Mesothelial cell of epicardium (in vitro differentiated cells): Measurements from ENCODE around the gene EGFL6. TPM values are rescaled to one million over a fixed set of nuclear protein-coding genes. Genes with fewer than 3 reads are reported as not detected.
A peak's percentile ranks its signal among the peaks of the same experiment; 100 is the strongest.
"Not testable (repeated sequence)": the region's sequence is repeated elsewhere in the genome, so short reads cannot be mapped to it uniquely, and the experiment has no call there.

ENCODE experiments used
- DNase-seq, 2 experiments: peaks; one replicate each; pipeline ENCODE4 v3.0.0; 2021; ENCODE audit warnings: low spot score in 2 of 2; ENCODE audit not compliant: unreplicated experiment in 2 of 2
- H3K27ac Mint-ChIP-seq: 2 replicates; pipeline ENCODE4 v1.8.0; 2021; ENCODE audit warnings: mixed read lengths
- H3K27me3 Mint-ChIP-seq: 2 replicates; pipeline ENCODE4 v1.8.0; 2021; ENCODE audit warnings: low read depth, mixed read lengths
- H3K36me3 Mint-ChIP-seq: 2 replicates; pipeline ENCODE4 v1.8.0; 2021; ENCODE audit warnings: mixed read lengths
- H3K4me1 Mint-ChIP-seq: 2 replicates; pipeline ENCODE4 v1.8.0; 2021; ENCODE audit warnings: mixed read lengths
- H3K4me3 Mint-ChIP-seq: 2 replicates; pipeline ENCODE4 v1.8.0; 2021; ENCODE audit warnings: mild to moderate bottlenecking, moderate library complexity, mixed read lengths
- H3K9me3 Mint-ChIP-seq: 2 replicates; pipeline ENCODE4 v1.8.0; 2021; ENCODE audit warnings: mixed read lengths
- total RNA-seq: library from RNA; stranded (reverse); gene quantifications from 3 replicates; pipeline ENCODE4 v1.2.1, GENCODE V29; 2021
- TF ChIP-seq, protein P1 (sequence below): fragments of 200-600 bp; sonication (generic); IDR thresholded peaks from one replicate; pipeline ENCODE4 v1.5.0; 2021; ENCODE audit warnings: antibody characterized with exemption; ENCODE audit not compliant: unreplicated experiment

Gene EGFL6
- total RNA-seq, 1 donor from 2014 or later: 12.3 TPM

GRCh38 chrX:13647709-13648212 is 78.4 kb downstream of the EGFL6 start:
- H3K4me3 Mint-ChIP-seq: no peak overlapping the region
- peaks cover 7% of the 10 kb centered on the region for H3K9me3 Mint-ChIP-seq
- TF ChIP-seq, protein P1, sequence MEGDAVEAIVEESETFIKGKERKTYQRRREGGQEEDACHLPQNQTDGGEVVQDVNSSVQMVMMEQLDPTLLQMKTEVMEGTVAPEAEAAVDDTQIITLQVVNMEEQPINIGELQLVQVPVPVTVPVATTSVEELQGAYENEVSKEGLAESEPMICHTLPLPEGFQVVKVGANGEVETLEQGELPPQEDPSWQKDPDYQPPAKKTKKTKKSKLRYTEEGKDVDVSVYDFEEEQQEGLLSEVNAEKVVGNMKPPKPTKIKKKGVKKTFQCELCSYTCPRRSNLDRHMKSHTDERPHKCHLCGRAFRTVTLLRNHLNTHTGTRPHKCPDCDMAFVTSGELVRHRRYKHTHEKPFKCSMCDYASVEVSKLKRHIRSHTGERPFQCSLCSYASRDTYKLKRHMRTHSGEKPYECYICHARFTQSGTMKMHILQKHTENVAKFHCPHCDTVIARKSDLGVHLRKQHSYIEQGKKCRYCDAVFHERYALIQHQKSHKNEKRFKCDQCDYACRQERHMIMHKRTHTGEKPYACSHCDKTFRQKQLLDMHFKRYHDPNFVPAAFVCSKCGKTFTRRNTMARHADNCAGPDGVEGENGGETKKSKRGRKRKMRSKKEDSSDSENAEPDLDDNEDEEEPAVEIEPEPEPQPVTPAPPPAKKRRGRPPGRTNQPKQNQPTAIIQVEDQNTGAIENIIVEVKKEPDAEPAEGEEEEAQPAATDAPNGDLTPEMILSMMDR: no peak
- no peaks in the 10 kb centered on the region for H3K27me3 Mint-ChIP-seq
- DNase-seq: no peak
- peaks cover 25% of the 10 kb centered on the region for H3K4me1 Mint-ChIP-seq
- no peaks in the 10 kb centered on the region for H3K36me3 Mint-ChIP-seq
- H3K27ac Mint-ChIP-seq: peak overlapping the region; percentile 94

GRCh38 chrX:13648336-13648735 is 78.9 kb downstream of the EGFL6 start:
- H3K36me3 Mint-ChIP-seq: not testable (repeated sequence)
- H3K4me1 Mint-ChIP-seq: peaks cover 26% of the 10 kb centered on the region
- peak overlapping the region; percentile 94 for H3K27ac Mint-ChIP-seq

GRCh38 chrX:13649838-13650237 is 80.4 kb downstream of the EGFL6 start:
- Mint-ChIP-seq H3K4me3 (no peak overlapping the region), H3K4me1 (peaks cover 26% of the 10 kb centered on the region), H3K27ac (peak overlapping the region; percentile 89), H3K36me3 (no peaks in the 10 kb centered on the region), H3K27me3 (no peaks in the 10 kb centered on the region), H3K9me3 (peaks cover 5% of the 10 kb centered on the region)
- DNase-seq: no peak
- TF ChIP-seq, protein P1: no peak

More at GRCh38 chrX:13648336-13648735, 78.9 kb downstream of the EGFL6 start:
- H3K9me3 Mint-ChIP-seq, H3K4me3 Mint-ChIP-seq, H3K27me3 Mint-ChIP-seq, DNase-seq: not testable (repeated sequence)

GRCh38 chrX:13650318-13650717 is 80.9 kb downstream of the EGFL6 start:
- Mint-ChIP-seq H3K9me3 (no peaks in the 10 kb centered on the region), H3K27ac (no peak overlapping the region), H3K4me3 (no peak overlapping the region), H3K27me3 (no peaks in the 10 kb centered on the region), H3K4me1 (peaks cover 26% of the 10 kb centered on the region), H3K36me3 (no peaks in the 10 kb centered on the region)
- TF ChIP-seq, protein P1: no peak
- no peak for DNase-seq

GRCh38 chrX:13651150-13651549 is 81.7 kb downstream of the EGFL6 start:
- Mint-ChIP-seq H3K27ac (peak overlapping the region; percentile 0), H3K4me3 (no peak overlapping the region), H3K36me3 (no peaks in the 10 kb centered on the region), H3K4me1 (peaks cover 23% of the 10 kb centered on the region), H3K27me3 (no peaks in the 10 kb centered on the region), H3K9me3 (no peaks in the 10 kb centered on the region)
- TF ChIP-seq, protein P1: no peak
- no peak for DNase-seq

- no peaks in the 10 kb centered on the region for H3K27me3 Mint-ChIP-seq
- peaks cover 18% of the 10 kb centered on the region for H3K4me1 Mint-ChIP-seq
- H3K4me3 Mint-ChIP-seq: peak overlapping the region; percentile 82
- no peaks in the 10 kb centered on the region for H3K36me3 Mint-ChIP-seq
- H3K9me3 Mint-ChIP-seq: peaks cover 7% of the 10 kb centered on the region
- DNase-seq: no peak
- TF ChIP-seq, protein P1: no peak
- peak overlapping the region; percentile 93 for H3K27ac Mint-ChIP-seq
Observed at GRCh38 chrX:13652287-13652793, 82.9 kb downstream of the EGFL6 start.
